AG09309 (cell line): Measurements from ENCODE around the gene SYT3.

ENCODE experiments used
- DNase-seq: peaks from one replicate; pipeline ENCODE4 v3.0.0-alpha.2; 2010; ENCODE audit warnings: low read depth
- H3K4me3 ChIP-seq: 2 replicates; pipeline ENCODE4 v1.5.1; 2011; ENCODE audit warnings: mild to moderate bottlenecking, low read depth, low read length, moderate library complexity; ENCODE audit not compliant: control insufficient read depth
- CTCF ChIP-seq: IDR thresholded peaks from 2 replicates; pipeline ENCODE4 v1.5.1; 2011; ENCODE audit warnings: mild to moderate bottlenecking, low read depth, low read length, inconsistent platforms; ENCODE audit not compliant: insufficient read depth, control insufficient read depth; ENCODE audit errors: missing control alignments

Gene SYT3

GRCh38 chr19:50677636-50678035 lies 38.0 kb upstream of the SYT3 start:
- H3K4me3 ChIP-seq = no peak overlapping the region
- TF ChIP-seq CTCF = no peak
- no peak for DNase-seq

GRCh38 chr19:50676625-50677197 lies 37.0 kb upstream of the SYT3 start:
- no peak overlapping the region for H3K4me3 ChIP-seq
- no peak for TF ChIP-seq CTCF
- DNase-seq = no peak

GRCh38 chr19:50673118-50673517 lies 33.4 kb upstream of the SYT3 start:
- no peak for TF ChIP-seq CTCF
- H3K4me3 ChIP-seq = no peak overlapping the region

GRCh38 chr19:50670102-50670380 lies 30.4 kb upstream of the SYT3 start:
- H3K4me3 ChIP-seq = no peak overlapping the region
- no peak for TF ChIP-seq CTCF
- DNase-seq = no peak

More at GRCh38 chr19:50673118-50673517, 33.4 kb upstream of the SYT3 start:
- no peak for DNase-seq

GRCh38 chr19:50669302-50670101 lies 29.8 kb upstream of the SYT3 start:
- no peak overlapping the region for H3K4me3 ChIP-seq
- no peak for DNase-seq
- TF ChIP-seq CTCF = peak; percentile 87

- H3K4me3 ChIP-seq = no peak overlapping the region
- no peak for DNase-seq
- TF ChIP-seq CTCF = no peak
Observed at GRCh38 chr19:50668879-50669278, 29.2 kb upstream of the SYT3 start.
